ENCODE results near the gene BBS9.

DNA sequence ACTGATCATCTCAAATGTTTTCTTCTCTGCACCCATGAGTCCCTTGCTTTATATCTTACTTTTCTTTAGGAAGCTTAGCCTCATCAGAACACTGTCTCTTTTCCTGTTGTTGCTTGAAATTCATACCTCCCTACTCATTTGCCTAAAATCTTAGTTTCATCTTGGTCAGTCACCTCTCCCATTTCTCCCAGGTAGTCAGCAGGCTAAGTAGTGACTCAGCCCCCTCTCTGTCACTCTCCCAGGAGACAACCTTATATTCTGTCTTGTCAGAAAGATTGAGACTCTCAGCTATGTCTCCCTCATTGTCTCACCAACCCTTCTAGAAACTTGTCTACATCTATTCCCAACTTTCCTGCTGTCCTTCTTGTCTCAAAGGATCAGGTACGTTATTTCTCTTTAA is 280.9 kb downstream of the BBS9 start:
- TF ChIP-seq EZH2 (IDR thresholded peaks at IDR 0.05; ENCODE audit: insufficient read depth, poor library complexity, severe bottlenecking) = no peak
- TF ChIP-seq EZH2phosphoT487 (IDR thresholded peaks at IDR 0.05; ENCODE audit: insufficient read depth, low read depth) = no peak

All from GM23248 (cell line).